ENCODE data around the gene SCAMP3.

DNA sequence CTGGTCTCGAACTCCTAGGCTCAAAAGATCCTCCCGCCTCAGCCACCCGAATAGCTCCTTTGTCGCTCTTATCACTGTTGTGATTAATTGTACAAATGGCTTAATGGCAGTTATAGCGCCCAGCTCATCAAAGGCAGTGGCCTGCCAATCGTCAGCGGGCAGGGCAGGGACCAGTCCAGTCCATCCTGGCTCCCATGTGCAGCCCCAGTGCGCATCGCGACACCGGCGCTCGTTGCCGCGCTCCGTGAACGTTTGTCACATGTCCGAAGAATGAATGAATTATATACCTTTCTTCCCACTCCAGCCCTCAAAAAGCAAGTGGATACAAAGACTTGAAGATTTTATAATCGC, 35.3 kb downstream of the SCAMP3 start:
- TF ChIP-seq, protein P1, sequence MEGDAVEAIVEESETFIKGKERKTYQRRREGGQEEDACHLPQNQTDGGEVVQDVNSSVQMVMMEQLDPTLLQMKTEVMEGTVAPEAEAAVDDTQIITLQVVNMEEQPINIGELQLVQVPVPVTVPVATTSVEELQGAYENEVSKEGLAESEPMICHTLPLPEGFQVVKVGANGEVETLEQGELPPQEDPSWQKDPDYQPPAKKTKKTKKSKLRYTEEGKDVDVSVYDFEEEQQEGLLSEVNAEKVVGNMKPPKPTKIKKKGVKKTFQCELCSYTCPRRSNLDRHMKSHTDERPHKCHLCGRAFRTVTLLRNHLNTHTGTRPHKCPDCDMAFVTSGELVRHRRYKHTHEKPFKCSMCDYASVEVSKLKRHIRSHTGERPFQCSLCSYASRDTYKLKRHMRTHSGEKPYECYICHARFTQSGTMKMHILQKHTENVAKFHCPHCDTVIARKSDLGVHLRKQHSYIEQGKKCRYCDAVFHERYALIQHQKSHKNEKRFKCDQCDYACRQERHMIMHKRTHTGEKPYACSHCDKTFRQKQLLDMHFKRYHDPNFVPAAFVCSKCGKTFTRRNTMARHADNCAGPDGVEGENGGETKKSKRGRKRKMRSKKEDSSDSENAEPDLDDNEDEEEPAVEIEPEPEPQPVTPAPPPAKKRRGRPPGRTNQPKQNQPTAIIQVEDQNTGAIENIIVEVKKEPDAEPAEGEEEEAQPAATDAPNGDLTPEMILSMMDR (IDR thresholded peaks at IDR 0.05; ENCODE audit: extremely low read depth in 1 of 2, insufficient read depth in 1 of 2, low read depth in 1 of 2, low read length in 2 of 2): no peak
- TF ChIP-seq MYC (IDR thresholded peaks at IDR 0.05; ENCODE audit: low read depth, low read length): peak; percentile 17
- no peak for TF ChIP-seq POLR2A (IDR thresholded peaks at IDR 0.05; ENCODE audit: low read depth, low read length)
- TF ChIP-seq GATA2 (IDR thresholded peaks at IDR 0.05; ENCODE audit: insufficient read depth, insufficient read length, low read depth, low read length): no peak
- TF ChIP-seq, protein P2, sequence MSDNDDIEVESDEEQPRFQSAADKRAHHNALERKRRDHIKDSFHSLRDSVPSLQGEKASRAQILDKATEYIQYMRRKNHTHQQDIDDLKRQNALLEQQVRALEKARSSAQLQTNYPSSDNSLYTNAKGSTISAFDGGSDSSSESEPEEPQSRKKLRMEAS (IDR thresholded peaks at IDR 0.05; ENCODE audit: insufficient read depth, insufficient read length): no peak
- no peak for TF ChIP-seq EZH2 (IDR thresholded peaks at IDR 0.05; ENCODE audit: borderline replicate concordance, low read depth, low read length, severe bottlenecking)
- TF ChIP-seq POLR2AphosphoS5 (IDR thresholded peaks at IDR 0.05; ENCODE audit: insufficient read depth, low read depth, low read length): no peak

All from endothelial cell of umbilical vein (primary cell).